GM21737 (cell line): ENCODE data around the gene BMAL1.
"Not testable (repeated sequence)": the region's sequence is repeated elsewhere in the genome, so short reads cannot be mapped to it uniquely, and the experiment has no call there.

ENCODE experiments used
- ATAC-seq: cut with Tn5 transposase; IDR thresholded peaks from one replicate; pipeline ENCODE4 v1.9.1; 2021; ENCODE audit warnings: mild to moderate bottlenecking, moderate library complexity; ENCODE audit not compliant: unreplicated experiment

Gene BMAL1

DNA sequence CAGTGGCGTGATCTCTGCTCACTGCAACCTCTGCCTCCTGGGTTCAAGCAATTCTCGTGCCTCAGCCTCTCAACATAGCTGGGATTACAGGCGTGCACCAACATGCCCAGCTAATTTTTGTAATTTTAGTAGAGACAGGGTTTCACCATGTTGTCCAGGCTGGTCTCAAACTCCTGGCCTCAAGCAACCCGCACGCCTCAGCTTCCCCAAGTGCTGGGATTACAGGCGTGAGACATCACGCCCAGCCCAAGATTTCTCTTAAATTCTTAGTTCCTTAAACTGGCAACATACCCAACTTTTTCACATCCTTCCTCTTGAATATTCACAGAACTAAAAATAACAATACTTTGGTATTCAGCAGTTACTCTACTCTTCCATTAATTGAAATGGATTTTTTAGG is 159.2 kb downstream of the BMAL1 start:
- ATAC-seq = not testable (repeated sequence)
